Trophoblast cell (in vitro differentiated cells and primary cell): ENCODE data around the gene NXN.
A peak's percentile ranks its signal among the peaks of the same experiment; 100 is the strongest.

ENCODE experiments used
- DNase-seq, 2 donors: peaks; one replicate each; pipeline ENCODE4 v3.0.0-alpha.2; 2016
- H2AFZ ChIP-seq: 2 replicates; pipeline ENCODE4 v1.6.1; 2013; ENCODE audit warnings: low read length, moderate library complexity, mild to moderate bottlenecking; ENCODE audit not compliant: insufficient read depth, poor library complexity
- H2AK5ac ChIP-seq: 2 replicates; pipeline ENCODE4 v1.6.1; 2013; ENCODE audit warnings: mild to moderate bottlenecking, low read length
- H2BK120ac ChIP-seq: 2 replicates; pipeline ENCODE4 v1.6.1; 2013; ENCODE audit warnings: low read length, mild to moderate bottlenecking, moderate library complexity; ENCODE audit not compliant: insufficient read depth, poor library complexity
- H2BK12ac ChIP-seq: 2 replicates; pipeline ENCODE4 v1.6.1; 2013; ENCODE audit warnings: mild to moderate bottlenecking, low read length, moderate library complexity
- H2BK5ac ChIP-seq: 2 replicates; pipeline ENCODE4 v1.6.1; 2013; ENCODE audit warnings: low read length, low read depth, moderate library complexity, mild to moderate bottlenecking; ENCODE audit not compliant: poor library complexity
- H3K14ac ChIP-seq: 2 replicates; pipeline ENCODE4 v1.6.1; 2013; ENCODE audit warnings: mild to moderate bottlenecking, low read length
- H3K18ac ChIP-seq: 2 replicates; pipeline ENCODE4 v1.6.1; 2013; ENCODE audit warnings: mild to moderate bottlenecking, low read length
- H3K23ac ChIP-seq: 2 replicates; pipeline ENCODE4 v1.6.1; 2013; ENCODE audit warnings: low read length
- H3K27ac ChIP-seq: 2 replicates; pipeline ENCODE4 v1.5.1; 2013; ENCODE audit warnings: low read depth, mild to moderate bottlenecking, inconsistent platforms, low read length, moderate library complexity
- H3K27me3 ChIP-seq: 2 replicates; pipeline ENCODE4 v1.6.1; 2013; ENCODE audit warnings: inconsistent platforms, mild to moderate bottlenecking, low read length, moderate library complexity; ENCODE audit not compliant: insufficient read depth
- H3K36me3 ChIP-seq, 2 experiments: 1 replicate in 1 of 2; 2 replicates in 1 of 2; pipeline ENCODE4 v1.6.1; 2013; ENCODE audit warnings: low read length in 2 of 2, mild to moderate bottlenecking in 2 of 2, moderate library complexity in 1 of 2; ENCODE audit not compliant: insufficient read depth in 2 of 2, control insufficient read depth in 1 of 2
- H3K4ac ChIP-seq: 2 replicates; pipeline ENCODE4 v1.6.1; 2013; ENCODE audit warnings: low read depth, mild to moderate bottlenecking, low read length, moderate library complexity
- H3K4me1 ChIP-seq, 2 experiments: 1 replicate in 1 of 2; 2 replicates in 1 of 2; pipeline ENCODE4 v1.6.1; 2013; ENCODE audit warnings: low read length in 2 of 2, mild to moderate bottlenecking in 2 of 2, moderate library complexity in 1 of 2; ENCODE audit not compliant: insufficient read depth in 2 of 2, control insufficient read depth in 1 of 2
- H3K4me2 ChIP-seq: 2 replicates; pipeline ENCODE4 v1.6.1; 2013; ENCODE audit warnings: inconsistent platforms, mild to moderate bottlenecking, low read length, moderate library complexity
- H3K4me3 ChIP-seq: 2 replicates; pipeline ENCODE4 v1.5.1; 2013; ENCODE audit warnings: mild to moderate bottlenecking, low read depth, low read length, inconsistent platforms
- H3K79me1 ChIP-seq: one replicate; pipeline ENCODE4 v1.6.1; 2013; ENCODE audit warnings: low read length
- H3K79me2 ChIP-seq: 2 replicates; pipeline ENCODE4 v1.6.1; 2013; ENCODE audit warnings: low read length, mild to moderate bottlenecking; ENCODE audit not compliant: control insufficient read depth, insufficient read depth, poor library complexity
- H3K9ac ChIP-seq: 2 replicates; pipeline ENCODE4 v1.6.1; 2013; ENCODE audit warnings: mild to moderate bottlenecking, low read length
- H3K9me3 ChIP-seq: 2 replicates; pipeline ENCODE4 v1.6.1; 2013; ENCODE audit warnings: low read depth, mild to moderate bottlenecking, control low read depth, inconsistent platforms, low read length; ENCODE audit not compliant: insufficient read depth
- H4K12ac ChIP-seq: 2 replicates; pipeline ENCODE4 v1.6.1; 2013; ENCODE audit warnings: low read depth, mild to moderate bottlenecking, low read length, moderate library complexity
- H4K8ac ChIP-seq: 2 replicates; pipeline ENCODE4 v1.6.1; 2013; ENCODE audit warnings: low read depth, mild to moderate bottlenecking, low read length, moderate library complexity
- H4K91ac ChIP-seq: one replicate; pipeline ENCODE4 v1.6.1; 2013; ENCODE audit warnings: low read depth, mild to moderate bottlenecking, low read length, moderate library complexity
- WGBS: extraction: QIAGEN DNeasy Blood & Tissue Kit; methylation state at CpG from one replicate; pipeline ENCODE4 v1.1.7; 2013; ENCODE audit warnings: missing lambda C conversion rate; ENCODE audit not compliant: insufficient read length, insufficient coverage; ENCODE audit errors: extremely low coverage; 5-methylcytosine and 5-hydroxymethylcytosine counted together

NXN gene

DNA sequence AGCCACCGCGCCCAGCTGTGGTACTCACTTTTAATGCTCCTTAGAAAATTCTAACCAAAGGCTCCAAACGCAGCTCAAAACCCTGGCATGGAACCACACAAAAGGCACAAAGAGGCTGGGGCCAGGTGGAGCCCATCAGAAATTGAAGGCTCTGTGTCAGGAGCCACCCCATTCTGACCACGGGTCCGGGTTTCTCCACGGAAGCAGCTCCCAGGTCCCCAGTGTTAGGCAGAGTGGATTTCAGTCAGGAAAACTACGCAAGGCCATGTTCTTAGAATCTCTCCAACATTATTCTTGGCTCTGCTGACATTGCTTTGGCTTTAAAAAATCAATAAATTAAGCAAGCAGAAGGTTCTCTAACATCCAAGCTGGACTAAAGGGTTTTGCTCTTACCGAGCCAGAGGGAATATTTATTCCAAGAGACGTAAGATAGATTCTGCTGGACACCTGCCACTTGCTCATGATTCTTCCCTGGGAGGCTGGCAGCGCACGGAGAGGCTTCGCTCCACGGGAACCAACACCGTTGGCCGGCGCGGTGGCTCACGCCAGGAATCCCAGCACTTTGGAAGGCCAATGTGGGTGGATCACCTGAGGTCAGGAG lies 93.5 kb downstream of the NXN start:
- Histone ChIP-seq H4K8ac (no peak overlapping the region), H3K4ac (peak overlapping the region; percentile 29), H2AFZ (no peak overlapping the region), H2BK12ac (no peak overlapping the region), H3K4me2 (no peak overlapping the region), H3K9ac (no peak overlapping the region), H3K23ac (no peak overlapping the region), H3K79me2 (peaks cover 9% of the 10 kb centered on the region), H3K14ac (no peak overlapping the region), H3K36me3 (no peaks in the 10 kb centered on the region), H3K27ac (no peak overlapping the region), H2BK5ac (no peak overlapping the region), H3K4me3 (no peak overlapping the region), H3K27me3 (no peaks in the 10 kb centered on the region), H2AK5ac (no peak overlapping the region), H2BK120ac (no peak overlapping the region), H3K79me1 (peaks cover 16% of the 10 kb centered on the region), H3K4me1 (peaks cover 28 to 30% of the 10 kb centered on the region in 2 experiments), H4K91ac (no peak overlapping the region), H3K9me3 (no peaks in the 10 kb centered on the region), H4K12ac (no peak overlapping the region), H3K18ac (no peak overlapping the region)
- WGBS: no CpG with 5 or more reads among the region's 18 CpGs
- DNase-seq: no peak

DNA sequence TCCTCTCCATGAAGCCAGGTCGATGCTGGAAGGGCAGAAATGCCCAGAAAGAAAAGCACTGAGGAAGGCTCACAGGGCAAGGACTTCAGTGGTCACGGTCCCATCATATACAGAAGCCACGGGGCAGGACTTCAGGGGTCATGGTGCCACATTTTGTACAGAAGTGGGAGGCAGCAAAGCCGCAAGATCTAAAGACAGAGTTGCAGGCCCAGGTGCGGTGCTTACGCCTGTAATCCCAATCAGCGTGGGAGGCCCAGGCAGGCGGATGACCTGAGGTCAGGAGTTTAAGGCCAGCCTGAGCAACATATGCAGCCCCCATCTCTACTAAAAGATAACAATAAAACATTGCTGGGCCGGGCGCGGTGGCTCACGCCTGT lies 96.0 kb downstream of the NXN start:
- H3K36me3 ChIP-seq: no peaks in the 10 kb centered on the region
- peaks cover 9% of the 10 kb centered on the region for H3K79me2 ChIP-seq
- no peaks in the 10 kb centered on the region for H3K9me3 ChIP-seq
- H3K14ac ChIP-seq: peak overlapping the region; percentile 15
- no peak overlapping the region for H3K4ac ChIP-seq
- DNase-seq: no peak
- H3K27ac ChIP-seq: peak overlapping the region; percentile 74
- H3K4me1 ChIP-seq: peaks cover 31 to 33% of the 10 kb centered on the region in 2 experiments
- peak overlapping the region; percentile 50 for H3K4me2 ChIP-seq
- peak overlapping the region; percentile 13 for H2BK5ac ChIP-seq
- peak overlapping the region; percentile 0 for H3K18ac ChIP-seq
- no peak overlapping the region for H2BK120ac ChIP-seq
- H3K23ac ChIP-seq: no peak overlapping the region
- peak overlapping the region; percentile 62 for H4K91ac ChIP-seq
- no peak overlapping the region for H2AK5ac ChIP-seq
- no peak overlapping the region for H3K4me3 ChIP-seq
- H3K79me1 ChIP-seq: peaks cover 16% of the 10 kb centered on the region
- H3K9ac ChIP-seq: no peak overlapping the region
- no CpG with 5 or more reads among the region's 12 CpGs for WGBS
- H2AFZ ChIP-seq: no peak overlapping the region
- H3K27me3 ChIP-seq: no peaks in the 10 kb centered on the region
- H4K8ac ChIP-seq: peak overlapping the region; percentile 1
- H2BK12ac ChIP-seq: peak overlapping the region; percentile 19
- H4K12ac ChIP-seq: no peak overlapping the region

DNA sequence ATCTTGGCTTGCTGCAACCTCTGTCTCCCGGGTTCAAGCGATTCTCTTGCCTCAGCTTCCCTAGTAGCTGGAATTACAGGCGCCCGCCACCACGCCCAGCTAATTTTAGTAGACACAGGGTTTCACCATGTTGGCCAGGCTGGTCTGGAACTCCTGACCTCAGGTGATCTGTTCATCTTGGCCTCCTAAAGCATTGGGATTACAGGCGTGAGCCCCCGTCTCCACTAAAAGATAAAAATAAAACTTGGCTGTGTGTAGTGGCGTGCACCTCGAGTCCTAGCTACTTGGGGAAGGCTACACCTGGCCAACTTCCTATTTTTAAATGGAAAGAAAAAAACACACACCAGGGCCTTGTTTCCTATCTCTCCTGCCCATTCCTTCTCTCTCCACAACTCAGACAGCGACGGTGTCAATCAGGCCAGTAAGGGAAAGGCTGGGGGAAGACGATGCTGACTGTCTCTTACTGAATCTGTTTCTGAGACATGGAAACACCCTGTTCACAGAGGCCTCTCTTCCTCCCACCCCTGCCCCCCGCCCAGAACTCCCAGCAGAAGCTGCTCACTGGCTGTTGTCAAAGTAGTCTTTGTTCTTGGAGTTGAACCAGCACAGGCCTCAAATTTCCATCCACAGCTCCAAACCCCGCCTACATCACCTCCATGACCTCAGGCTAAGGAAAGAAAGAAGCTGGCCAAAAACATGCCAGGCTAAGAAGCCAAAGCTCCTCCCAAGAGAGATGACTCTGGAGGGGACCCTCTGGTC lies 96.6 kb downstream of the NXN start:
- H2AK5ac ChIP-seq: peak overlapping the region; percentile 47
- H4K8ac ChIP-seq: peak overlapping the region; percentile 55
- H3K27ac ChIP-seq: peak overlapping the region; percentile 82
- no peak overlapping the region for H2AFZ ChIP-seq
- peaks cover 28 to 35% of the 10 kb centered on the region in 2 experiments for H3K4me1 ChIP-seq
- peaks cover 16% of the 10 kb centered on the region for H3K79me1 ChIP-seq
- DNase-seq: no peak
- peaks cover 6% of the 10 kb centered on the region for H3K79me2 ChIP-seq
- H2BK5ac ChIP-seq: peak overlapping the region; percentile 53
- H4K91ac ChIP-seq: peak overlapping the region; percentile 68
- H3K9me3 ChIP-seq: no peaks in the 10 kb centered on the region
- no peaks in the 10 kb centered on the region for H3K27me3 ChIP-seq
- H4K12ac ChIP-seq: no peak overlapping the region
- WGBS: no CpG with 5 or more reads among the region's 14 CpGs
- H3K4me2 ChIP-seq: peak overlapping the region; percentile 50
- no peak overlapping the region for H3K4me3 ChIP-seq
- H3K9ac ChIP-seq: no peak overlapping the region
- no peaks in the 10 kb centered on the region for H3K36me3 ChIP-seq
- H3K14ac ChIP-seq: peak overlapping the region; percentile 19
- H3K4ac ChIP-seq: peak overlapping the region; percentile 24
- H2BK120ac ChIP-seq: peak overlapping the region; percentile 61
- H3K18ac ChIP-seq: peak overlapping the region; percentile 63
- H2BK12ac ChIP-seq: peak overlapping the region; percentile 58
- H3K23ac ChIP-seq: no peak overlapping the region

DNA sequence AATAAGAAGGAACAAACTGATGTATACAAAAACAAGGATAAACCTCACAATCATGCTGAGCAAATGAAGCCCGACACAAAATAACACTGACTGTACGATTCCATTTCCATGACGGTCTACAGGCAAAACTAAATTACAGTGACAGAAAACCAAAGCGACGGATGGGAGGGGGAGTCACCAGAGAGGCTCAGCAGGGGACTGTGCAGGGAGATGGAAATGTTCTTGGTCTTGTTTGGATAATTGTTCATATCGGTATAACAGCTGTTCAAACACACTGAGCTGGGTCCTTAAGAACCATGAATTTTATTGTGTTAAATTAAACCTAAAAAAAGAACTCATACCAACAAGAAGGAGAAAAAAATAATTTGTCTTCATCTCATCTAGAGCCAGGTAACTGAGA lies 97.8 kb downstream of the NXN start:
- Histone ChIP-seq H3K4me3 (no peak overlapping the region), H4K8ac (no peak overlapping the region), H3K79me1 (peaks cover 9% of the 10 kb centered on the region), H2AFZ (no peak overlapping the region), H3K79me2 (peaks cover 4% of the 10 kb centered on the region), H2AK5ac (no peak overlapping the region), H3K36me3 (no peaks in the 10 kb centered on the region), H2BK120ac (no peak overlapping the region), H3K4me2 (no peak overlapping the region), H3K9me3 (no peaks in the 10 kb centered on the region), H3K14ac (no peak overlapping the region), H3K4me1 (peaks cover 18 to 33% of the 10 kb centered on the region in 2 experiments), H3K18ac (no peak overlapping the region), H3K27me3 (no peaks in the 10 kb centered on the region), H4K91ac (no peak overlapping the region), H3K23ac (no peak overlapping the region), H2BK5ac (no peak overlapping the region), H3K9ac (no peak overlapping the region), H3K27ac (no peak overlapping the region), H3K4ac (peak overlapping the region; percentile 11), H2BK12ac (no peak overlapping the region), H4K12ac (no peak overlapping the region)
- no peak for DNase-seq
- WGBS: no CpG with 5 or more reads among the region's 6 CpGs
